Upper lobe of left lung (tissue), 6 donors: ENCODE results near the gene LPXN. TPM values are rescaled to one million over a fixed set of nuclear protein-coding genes. Genes with fewer than 3 reads are reported as not detected.

Experiments
- ATAC-seq, 2 donors: fragments of 200-7000 bp; cut with Tn5 transposase; one replicate each; pipeline ENCODE4 v1.9.1; 2022; ENCODE audit warnings: mild to moderate bottlenecking in 2 of 2, moderate library complexity in 2 of 2; ENCODE audit not compliant: low FRiP score in 2 of 2
- DNase-seq, 2 donors: peaks; one replicate each; pipeline ENCODE4 v3.0.0-alpha.2; 2019 to 2020
- H3K27ac ChIP-seq, 4 donors: fragments of 200-600 bp; sonication (generic); one replicate each; pipeline ENCODE4 v1.5.1; 2016 to 2019
- H3K27me3 ChIP-seq, 4 donors: fragments of 200-600 bp; sonication (generic); one replicate each; pipeline ENCODE4 v1.5.1; 2017 to 2019
- H3K36me3 ChIP-seq, 4 donors: fragments of 200-600 bp; sonication (generic); one replicate each; pipeline ENCODE4 v1.5.1; 2016 to 2019
- H3K4me1 ChIP-seq, 4 donors: fragments of 200-600 bp; sonication (generic); one replicate each; pipeline ENCODE4 v1.5.1; 2018 to 2019
- H3K4me3 ChIP-seq, 4 donors: fragments of 200-600 bp; sonication (generic); one replicate each; pipeline ENCODE4 v1.5.1; 2017 to 2019; ENCODE audit warnings: mild to moderate bottlenecking in 2 of 4, moderate library complexity in 1 of 4
- H3K9me3 ChIP-seq, 4 donors: fragments of 200-600 bp; sonication (generic); one replicate each; pipeline ENCODE4 v1.5.1; 2018 to 2019
- CTCF ChIP-seq, 6 experiments: fragments of 450-650 bp in 4 of 6; fragments of 200-600 bp in 2 of 6; sonication (generic) in 2 of 6; IDR thresholded peaks; one replicate each; pipeline ENCODE4 v1.5.1; 2016 to 2019; ENCODE audit warnings: antibody characterized with exemption in 6 of 6
- EP300 ChIP-seq, 4 donors: sonication (generic); formaldehyde crosslinking; IDR thresholded peaks; one replicate each; pipeline ENCODE4 v1.5.1; 2017; ENCODE audit warnings: antibody characterized with exemption in 4 of 4, control low read depth in 2 of 4
- POLR2A ChIP-seq, 4 donors: fragments of 450-650 bp; IDR thresholded peaks; one replicate each; pipeline ENCODE4 v1.5.1; 2016 to 2017; ENCODE audit warnings: antibody characterized with exemption in 4 of 4, mild to moderate bottlenecking in 2 of 4
- POLR2AphosphoS5 ChIP-seq, 2 donors: sonication (generic); formaldehyde crosslinking; IDR thresholded peaks; one replicate each; pipeline ENCODE4 v1.5.1; 2017; ENCODE audit warnings: antibody characterized with exemption in 2 of 2
- WGBS, 2 donors: methylation state at CpG; one replicate each; pipeline ENCODE4 v1.1.5; 2017 to 2018; 5-methylcytosine and 5-hydroxymethylcytosine counted together
- total RNA-seq, 6 donors: library from RNA; depleted of rRNA in 4 of 6; stranded (reverse); fragments of >200 nt in 4 of 6; gene quantifications; one replicate each; pipeline versions ENCODE4 v1.1.0 to v1.2.1, GENCODE V29; 2016 to 2021
- donor health status: DM: no; HTN: no; CAD: no; lungs with moderate emphysema.
- donor health status: DM: no; HTN: yes; CAD: no; lungs with severe emphysema.

LPXN gene
- total RNA-seq, 6 donors from 2014 or later = 17.2 to 52.8 (median 34.1) TPM

- Histone ChIP-seq H3K9me3 (no peaks in the 10 kb centered on the region), H3K27ac (no peak overlapping the region), H3K36me3 (no peaks in the 10 kb centered on the region), H3K4me1 (no peaks in the 10 kb centered on the region), H3K4me3 (no peak overlapping the region), H3K27me3 (no peaks in the 10 kb centered on the region)
- DNase-seq (no peak), ATAC-seq (no peak)
- WGBS, 2 donors = 84 to 91% methylated on average over 3 of the region's 3 CpGs
- TF ChIP-seq CTCF (IDR thresholded peaks at IDR 0.05) = no peak
- no peak for TF ChIP-seq POLR2AphosphoS5 (IDR thresholded peaks at IDR 0.05)
- no peak for TF ChIP-seq POLR2A (IDR thresholded peaks at IDR 0.05)
- TF ChIP-seq EP300 (IDR thresholded peaks at IDR 0.05) = no peak
Measured at GRCh38 chr11:58511636-58512035, 64.0 kb downstream of the LPXN start.

- WGBS, 2 donors = 67 to 75% methylated on average over 1 of the region's 1 CpG
Measured at GRCh38 chr11:58509748-58510147, 65.9 kb downstream of the LPXN start.

GRCh38 chr11:58508814-58509213 is 66.8 kb downstream of the LPXN start:
- Histone ChIP-seq H3K36me3 (no peaks in the 10 kb centered on the region), H3K27ac (no peak overlapping the region), H3K9me3 (no peaks in the 10 kb centered on the region), H3K27me3 (no peaks in the 10 kb centered on the region), H3K4me3 (no peak overlapping the region), H3K4me1 (no peaks in the 10 kb centered on the region)
- TF ChIP-seq EP300 (IDR thresholded peaks at IDR 0.05) (no peak), CTCF (IDR thresholded peaks at IDR 0.05) (no peak), POLR2AphosphoS5 (IDR thresholded peaks at IDR 0.05) (no peak), POLR2A (IDR thresholded peaks at IDR 0.05) (no peak)
- DNase-seq (no peak), ATAC-seq (no peak)

More at GRCh38 chr11:58509748-58510147, 65.9 kb downstream of the LPXN start:
- H3K27ac ChIP-seq = no peak overlapping the region
- H3K9me3 ChIP-seq = no peaks in the 10 kb centered on the region
- no peaks in the 10 kb centered on the region for H3K36me3 ChIP-seq
- H3K27me3 ChIP-seq = no peaks in the 10 kb centered on the region
- DNase-seq (no peak), ATAC-seq (no peak)
- H3K4me3 ChIP-seq = no peak overlapping the region
- no peak for TF ChIP-seq POLR2AphosphoS5 (IDR thresholded peaks at IDR 0.05)
- TF ChIP-seq CTCF (IDR thresholded peaks at IDR 0.05) = no peak
- no peak for TF ChIP-seq POLR2A (IDR thresholded peaks at IDR 0.05)
- no peak for TF ChIP-seq EP300 (IDR thresholded peaks at IDR 0.05)
- no peaks in the 10 kb centered on the region for H3K4me1 ChIP-seq

DNA sequence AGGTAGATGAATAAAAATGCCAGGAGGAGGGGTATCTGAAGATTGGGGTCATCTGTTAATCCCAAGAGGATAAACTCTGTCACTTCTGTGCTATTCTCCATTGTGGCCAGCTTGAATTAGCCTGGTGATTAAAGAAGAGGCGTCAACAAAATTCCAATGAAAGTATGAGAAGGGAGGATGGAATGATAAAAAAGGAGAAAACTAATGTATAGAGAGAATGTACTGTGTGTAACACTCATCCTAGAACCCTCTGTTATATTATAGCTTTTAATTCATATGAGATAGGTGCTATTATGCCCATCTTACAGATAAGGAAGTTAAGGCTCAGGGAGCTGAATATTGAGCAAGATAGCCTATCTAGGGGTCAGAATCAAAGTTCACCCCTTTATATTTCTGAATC is 67.7 kb downstream of the LPXN start, which contains the start of gene OR5B21:
Gene OR5B21 (minus strand): TSS at position 101 of the 400 bp plus-strand sequence. CDS start 0 bp downstream, at position 101.
- Histone ChIP-seq H3K27ac (no peak within 1 kb of the TSS), H3K36me3 (no peaks in the 10 kb centered on the region), H3K27me3 (no peaks in the 10 kb centered on the region), H3K4me1 (no peaks in the 10 kb centered on the region), H3K9me3 (no peaks in the 10 kb centered on the region), H3K4me3 (no peak within 1 kb of the TSS)
- ATAC-seq (no peak), DNase-seq (no peak)
- WGBS, 2 donors = 88 to 96% methylated on average over 1 of the region's 1 CpG
- TF ChIP-seq CTCF (IDR thresholded peaks at IDR 0.05) (no peak), POLR2A (IDR thresholded peaks at IDR 0.05) (no peak), EP300 (IDR thresholded peaks at IDR 0.05) (no peak), POLR2AphosphoS5 (IDR thresholded peaks at IDR 0.05) (no peak)

- TF ChIP-seq CTCF (IDR thresholded peaks at IDR 0.05) (no peak), EP300 (IDR thresholded peaks at IDR 0.05) (no peak), POLR2AphosphoS5 (IDR thresholded peaks at IDR 0.05) (no peak), POLR2A (IDR thresholded peaks at IDR 0.05) (no peak)
Measured at GRCh38 chr11:58507355-58507754, 68.3 kb downstream of the LPXN start.

More at GRCh38 chr11:58507355-58507754, 68.3 kb downstream of the LPXN start:
- WGBS, 2 donors = 83 to 94% methylated on average over 2 to 4 of the region's 4 CpGs
- Histone ChIP-seq H3K27ac (no peak overlapping the region), H3K4me3 (no peak overlapping the region), H3K36me3 (no peaks in the 10 kb centered on the region), H3K9me3 (no peaks in the 10 kb centered on the region), H3K4me1 (no peaks in the 10 kb centered on the region), H3K27me3 (no peaks in the 10 kb centered on the region)
- ATAC-seq = no peak
- DNase-seq = no peak
